SK-N-SH treated with all-trans-retinoic acid at 6 μM for 48 hours (cell line): ENCODE results near the gene USP40.

Source experiments
- ATAC-seq: fragments of 200-7000 bp; cut with Tn5 transposase; 3 replicates; pipeline ENCODE4 v1.9.1; 2020; ENCODE audit warnings: mild to moderate bottlenecking, moderate library complexity
- ARNTL ChIP-seq: fragments of 450-650 bp; formaldehyde crosslinking; IDR thresholded peaks from 2 replicates; pipeline ENCODE4 v1.5.0; 2020; ENCODE audit warnings: low read depth, mild to moderate bottlenecking, moderate library complexity, borderline replicate concordance
- BACH2 ChIP-seq: fragments of 250-450 bp; sonication (Bioruptor Pico); IDR thresholded peaks from 2 replicates; pipeline ENCODE4 v1.9.0; 2021; ENCODE audit warnings: mild to moderate bottlenecking, borderline replicate concordance
- CSDC2 ChIP-seq: fragments of 250-450 bp; sonication (Bioruptor Pico); IDR thresholded peaks from 2 replicates; pipeline ENCODE4 v1.5.0; 2020; ENCODE audit warnings: mild to moderate bottlenecking, moderate library complexity
- ESRRG ChIP-seq: fragments of 250-450 bp; sonication (Bioruptor Pico); IDR thresholded peaks from 2 replicates; pipeline ENCODE4 v1.6.1; 2021; ENCODE audit warnings: mild to moderate bottlenecking
- GLIS3 ChIP-seq: fragments of 250-450 bp; sonication (Bioruptor Pico); IDR thresholded peaks from 2 replicates; pipeline ENCODE4 v1.5.0; 2020; ENCODE audit warnings: mild to moderate bottlenecking, moderate library complexity
- ISL1 ChIP-seq: fragments of 250-450 bp; sonication (Bioruptor Pico); IDR thresholded peaks from 2 replicates; pipeline ENCODE4 v2.1.2; 2022; ENCODE audit warnings: mild to moderate bottlenecking, moderate library complexity
- OSR1 ChIP-seq: fragments of 250-450 bp; sonication (Bioruptor Pico); IDR thresholded peaks from 2 replicates; pipeline ENCODE4 v1.8.0; 2022; ENCODE audit warnings: moderate library complexity, mild to moderate bottlenecking, inconsistent platforms
- PPARA ChIP-seq: fragments of 250-450 bp; sonication (Bioruptor Pico); IDR thresholded peaks from 2 replicates; pipeline ENCODE4 v1.5.0; 2020; ENCODE audit warnings: mild to moderate bottlenecking, borderline replicate concordance
- RARB ChIP-seq: fragments of 250-450 bp; sonication (Bioruptor Pico); IDR thresholded peaks from 2 replicates; pipeline ENCODE4 v1.8.0; 2021; ENCODE audit warnings: mild to moderate bottlenecking, moderate library complexity
- SNAI2 ChIP-seq: fragments of 250-450 bp; sonication (Bioruptor Pico); IDR thresholded peaks from 2 replicates; pipeline ENCODE4 v1.5.0; 2020; ENCODE audit warnings: mild to moderate bottlenecking, moderate library complexity
- TCF4 ChIP-seq: fragments of 250-450 bp; sonication (Bioruptor Pico); IDR thresholded peaks from 2 replicates; pipeline ENCODE4 v1.8.0; 2021; ENCODE audit warnings: mild to moderate bottlenecking, moderate library complexity, borderline replicate concordance
- TOX ChIP-seq: fragments of 250-450 bp; sonication (Bioruptor Pico); IDR thresholded peaks from 2 replicates; pipeline ENCODE4 v1.8.0; 2021; ENCODE audit warnings: mild to moderate bottlenecking, moderate library complexity, borderline replicate concordance
- ZC3H10 ChIP-seq: fragments of 250-450 bp; sonication (Bioruptor Pico); IDR thresholded peaks from 2 replicates; pipeline ENCODE4 v1.5.1; 2021; ENCODE audit warnings: mild to moderate bottlenecking, moderate library complexity
- ZFP3 ChIP-seq: fragments of 250-450 bp; sonication (Bioruptor Pico); IDR thresholded peaks from 2 replicates; pipeline ENCODE4 v1.5.0; 2020; ENCODE audit warnings: mild to moderate bottlenecking, moderate library complexity
- ZFP30 ChIP-seq: fragments of 450-650 bp; formaldehyde crosslinking; IDR thresholded peaks from 2 replicates; pipeline ENCODE4 v1.5.0; 2022; ENCODE audit warnings: mild to moderate bottlenecking, moderate library complexity
- ZNF565 ChIP-seq: fragments of 450-650 bp; formaldehyde crosslinking; conservative IDR thresholded peaks from 2 replicates; pipeline ENCODE4 v1.5.0; 2020; ENCODE audit warnings: low read depth, mild to moderate bottlenecking, moderate library complexity
- ZNF70 ChIP-seq: fragments of 450-650 bp; formaldehyde crosslinking; IDR thresholded peaks from 2 replicates; pipeline ENCODE4 v1.5.0; 2020; ENCODE audit warnings: mild to moderate bottlenecking, moderate library complexity
- ZNF8 ChIP-seq: fragments of 450-650 bp; formaldehyde crosslinking; IDR thresholded peaks from 2 replicates; pipeline ENCODE4 v1.5.0; 2020; ENCODE audit warnings: mild to moderate bottlenecking, moderate library complexity
- TF ChIP-seq, protein P1 (sequence below): fragments of 250-450 bp; sonication (Bioruptor Pico); IDR thresholded peaks from 2 replicates; pipeline ENCODE4 v1.8.0; 2021; ENCODE audit warnings: low read depth, mild to moderate bottlenecking, moderate library complexity, borderline replicate concordance
- TF ChIP-seq, protein P2 (sequence below): fragments of 250-450 bp; sonication (Bioruptor Pico); IDR thresholded peaks from 2 replicates; pipeline ENCODE4 v1.5.0; 2020; ENCODE audit warnings: mild to moderate bottlenecking, moderate library complexity
- TF ChIP-seq, protein P3 (sequence below): fragments of 250-450 bp; sonication (Bioruptor Pico); IDR thresholded peaks from 2 replicates; pipeline ENCODE4 v1.5.1; 2021; ENCODE audit warnings: mild to moderate bottlenecking, moderate library complexity
- TF ChIP-seq, protein P4 (sequence below): fragments of 250-450 bp; sonication (Bioruptor Pico); IDR thresholded peaks from 2 replicates; pipeline ENCODE4 v1.8.0; 2020; ENCODE audit warnings: mild to moderate bottlenecking, moderate library complexity, borderline replicate concordance
- TF ChIP-seq, protein P5 (sequence below): fragments of 250-450 bp; sonication (Bioruptor Pico); IDR thresholded peaks from 2 replicates; pipeline ENCODE4 v1.5.1; 2020; ENCODE audit warnings: low read depth, mild to moderate bottlenecking, moderate library complexity

USP40 gene

DNA sequence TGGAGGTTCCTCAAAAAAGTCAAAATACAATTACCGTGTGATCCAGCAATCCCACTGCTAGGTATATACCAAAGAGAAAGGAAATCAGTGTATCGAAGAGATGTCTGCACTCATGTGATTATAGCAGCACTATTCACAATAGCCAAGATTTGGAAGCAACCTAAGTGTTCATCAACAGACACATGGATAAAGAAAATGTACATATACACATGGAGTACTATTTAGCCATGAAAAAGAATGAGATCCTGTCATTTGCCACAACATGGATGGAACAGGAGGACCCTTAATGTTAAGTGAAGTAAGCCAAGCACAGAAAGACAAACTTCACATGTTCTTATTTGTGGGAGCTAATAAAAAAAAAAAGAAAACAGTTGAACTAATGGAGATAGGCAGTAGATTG is 133.6 kb downstream of the USP40 start (continued):
- TF ChIP-seq, protein P1, sequence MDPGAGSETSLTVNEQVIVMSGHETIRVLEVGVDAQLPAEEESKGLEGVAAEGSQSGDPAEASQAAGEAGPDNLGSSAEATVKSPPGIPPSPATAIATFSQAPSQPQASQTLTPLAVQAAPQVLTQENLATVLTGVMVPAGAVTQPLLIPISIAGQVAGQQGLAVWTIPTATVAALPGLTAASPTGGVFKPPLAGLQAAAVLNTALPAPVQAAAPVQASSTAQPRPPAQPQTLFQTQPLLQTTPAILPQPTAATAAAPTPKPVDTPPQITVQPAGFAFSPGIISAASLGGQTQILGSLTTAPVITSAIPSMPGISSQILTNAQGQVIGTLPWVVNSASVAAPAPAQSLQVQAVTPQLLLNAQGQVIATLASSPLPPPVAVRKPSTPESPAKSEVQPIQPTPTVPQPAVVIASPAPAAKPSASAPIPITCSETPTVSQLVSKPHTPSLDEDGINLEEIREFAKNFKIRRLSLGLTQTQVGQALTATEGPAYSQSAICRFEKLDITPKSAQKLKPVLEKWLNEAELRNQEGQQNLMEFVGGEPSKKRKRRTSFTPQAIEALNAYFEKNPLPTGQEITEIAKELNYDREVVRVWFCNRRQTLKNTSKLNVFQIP (CRISPR knock-in tag) = no peak
- TF ChIP-seq RARB (no peak), ZNF8 (no peak), ESRRG (no peak), CSDC2 (CRISPR knock-in tag) (no peak)

DNA sequence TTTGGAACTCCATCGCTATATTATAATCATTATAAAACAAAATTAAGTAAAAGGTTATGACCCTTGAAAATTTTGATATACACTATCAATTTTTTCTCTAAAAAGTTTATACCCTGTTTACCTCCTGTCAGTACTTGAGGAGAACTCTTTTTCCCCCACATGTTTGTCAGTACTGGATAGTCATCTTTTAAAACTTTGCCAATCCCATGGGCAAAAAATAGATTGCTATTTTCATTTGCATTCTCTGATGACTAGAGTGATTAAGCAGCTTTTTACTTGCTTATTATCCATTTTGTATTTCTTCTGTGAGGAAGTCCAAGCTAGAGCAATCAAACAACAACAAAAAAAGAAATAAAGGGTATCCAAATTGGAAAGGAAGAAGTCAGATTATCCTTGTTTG is 135.9 kb downstream of the USP40 start:
- TF ChIP-seq, protein P1 (CRISPR knock-in tag) = no peak
- TF ChIP-seq PPARA (CRISPR knock-in tag) = no peak
- no peak for TF ChIP-seq BACH2 (CRISPR knock-in tag)
- no peak for TF ChIP-seq RARB
- no peak for ATAC-seq

DNA sequence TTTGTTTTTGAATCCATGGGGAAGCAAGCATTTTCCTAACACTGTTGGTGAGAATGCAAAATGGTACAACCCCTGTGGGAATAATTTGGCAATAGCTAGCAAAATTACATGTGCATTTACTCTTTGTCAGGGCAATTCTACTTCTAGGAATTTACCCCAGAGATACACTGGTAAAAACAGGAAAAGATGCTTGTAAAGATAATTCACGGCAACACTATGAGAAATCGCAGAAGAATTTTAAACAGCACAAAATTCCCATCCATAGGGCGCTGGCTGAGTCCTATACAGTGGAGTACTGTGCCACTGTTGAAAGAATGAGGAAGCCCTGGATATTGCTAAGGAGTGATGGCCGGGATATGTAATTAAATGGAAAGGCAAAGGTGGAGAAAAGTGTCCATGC is 136.5 kb downstream of the USP40 start:
- TF ChIP-seq ZFP3 = peak; percentile 62; the same call in 1 of the 2 replicates
- TF ChIP-seq ARNTL (CRISPR knock-in tag) = no peak
- peak; percentile 66 for TF ChIP-seq ISL1 (CRISPR knock-in tag)
- TF ChIP-seq ZFP30 (CRISPR knock-in tag) = no peak
- TF ChIP-seq TCF4 (CRISPR knock-in tag) = no peak
- TF ChIP-seq ZC3H10 (CRISPR knock-in tag) = no peak
- no peak for TF ChIP-seq BACH2 (CRISPR knock-in tag)
- no peak for TF ChIP-seq OSR1 (CRISPR knock-in tag)
- no peak for TF ChIP-seq ZNF565 (CRISPR knock-in tag)
- TF ChIP-seq, protein P2, sequence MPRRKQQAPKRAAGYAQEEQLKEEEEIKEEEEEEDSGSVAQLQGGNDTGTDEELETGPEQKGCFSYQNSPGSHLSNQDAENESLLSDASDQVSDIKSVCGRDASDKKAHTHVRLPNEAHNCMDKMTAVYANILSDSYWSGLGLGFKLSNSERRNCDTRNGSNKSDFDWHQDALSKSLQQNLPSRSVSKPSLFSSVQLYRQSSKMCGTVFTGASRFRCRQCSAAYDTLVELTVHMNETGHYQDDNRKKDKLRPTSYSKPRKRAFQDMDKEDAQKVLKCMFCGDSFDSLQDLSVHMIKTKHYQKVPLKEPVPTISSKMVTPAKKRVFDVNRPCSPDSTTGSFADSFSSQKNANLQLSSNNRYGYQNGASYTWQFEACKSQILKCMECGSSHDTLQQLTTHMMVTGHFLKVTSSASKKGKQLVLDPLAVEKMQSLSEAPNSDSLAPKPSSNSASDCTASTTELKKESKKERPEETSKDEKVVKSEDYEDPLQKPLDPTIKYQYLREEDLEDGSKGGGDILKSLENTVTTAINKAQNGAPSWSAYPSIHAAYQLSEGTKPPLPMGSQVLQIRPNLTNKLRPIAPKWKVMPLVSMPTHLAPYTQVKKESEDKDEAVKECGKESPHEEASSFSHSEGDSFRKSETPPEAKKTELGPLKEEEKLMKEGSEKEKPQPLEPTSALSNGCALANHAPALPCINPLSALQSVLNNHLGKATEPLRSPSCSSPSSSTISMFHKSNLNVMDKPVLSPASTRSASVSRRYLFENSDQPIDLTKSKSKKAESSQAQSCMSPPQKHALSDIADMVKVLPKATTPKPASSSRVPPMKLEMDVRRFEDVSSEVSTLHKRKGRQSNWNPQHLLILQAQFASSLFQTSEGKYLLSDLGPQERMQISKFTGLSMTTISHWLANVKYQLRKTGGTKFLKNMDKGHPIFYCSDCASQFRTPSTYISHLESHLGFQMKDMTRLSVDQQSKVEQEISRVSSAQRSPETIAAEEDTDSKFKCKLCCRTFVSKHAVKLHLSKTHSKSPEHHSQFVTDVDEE (CRISPR knock-in tag) = no peak
- TF ChIP-seq, protein P1 (CRISPR knock-in tag) = no peak
- no peak for TF ChIP-seq TOX (CRISPR knock-in tag)
- no peak for TF ChIP-seq ESRRG
- TF ChIP-seq ZNF8 = no peak
- TF ChIP-seq GLIS3 (CRISPR knock-in tag) = no peak
- no peak for TF ChIP-seq ZNF70
- TF ChIP-seq, protein P3, sequence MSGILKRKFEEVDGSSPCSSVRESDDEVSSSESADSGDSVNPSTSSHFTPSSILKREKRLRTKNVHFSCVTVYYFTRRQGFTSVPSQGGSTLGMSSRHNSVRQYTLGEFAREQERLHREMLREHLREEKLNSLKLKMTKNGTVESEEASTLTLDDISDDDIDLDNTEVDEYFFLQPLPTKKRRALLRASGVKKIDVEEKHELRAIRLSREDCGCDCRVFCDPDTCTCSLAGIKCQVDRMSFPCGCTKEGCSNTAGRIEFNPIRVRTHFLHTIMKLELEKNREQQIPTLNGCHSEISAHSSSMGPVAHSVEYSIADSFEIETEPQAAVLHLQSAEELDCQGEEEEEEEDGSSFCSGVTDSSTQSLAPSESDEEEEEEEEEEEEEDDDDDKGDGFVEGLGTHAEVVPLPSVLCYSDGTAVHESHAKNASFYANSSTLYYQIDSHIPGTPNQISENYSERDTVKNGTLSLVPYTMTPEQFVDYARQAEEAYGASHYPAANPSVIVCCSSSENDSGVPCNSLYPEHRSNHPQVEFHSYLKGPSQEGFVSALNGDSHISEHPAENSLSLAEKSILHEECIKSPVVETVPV = no peak
- TF ChIP-seq CSDC2 (CRISPR knock-in tag) = no peak
- TF ChIP-seq RARB = no peak
- no peak for TF ChIP-seq SNAI2
- TF ChIP-seq, protein P4, sequence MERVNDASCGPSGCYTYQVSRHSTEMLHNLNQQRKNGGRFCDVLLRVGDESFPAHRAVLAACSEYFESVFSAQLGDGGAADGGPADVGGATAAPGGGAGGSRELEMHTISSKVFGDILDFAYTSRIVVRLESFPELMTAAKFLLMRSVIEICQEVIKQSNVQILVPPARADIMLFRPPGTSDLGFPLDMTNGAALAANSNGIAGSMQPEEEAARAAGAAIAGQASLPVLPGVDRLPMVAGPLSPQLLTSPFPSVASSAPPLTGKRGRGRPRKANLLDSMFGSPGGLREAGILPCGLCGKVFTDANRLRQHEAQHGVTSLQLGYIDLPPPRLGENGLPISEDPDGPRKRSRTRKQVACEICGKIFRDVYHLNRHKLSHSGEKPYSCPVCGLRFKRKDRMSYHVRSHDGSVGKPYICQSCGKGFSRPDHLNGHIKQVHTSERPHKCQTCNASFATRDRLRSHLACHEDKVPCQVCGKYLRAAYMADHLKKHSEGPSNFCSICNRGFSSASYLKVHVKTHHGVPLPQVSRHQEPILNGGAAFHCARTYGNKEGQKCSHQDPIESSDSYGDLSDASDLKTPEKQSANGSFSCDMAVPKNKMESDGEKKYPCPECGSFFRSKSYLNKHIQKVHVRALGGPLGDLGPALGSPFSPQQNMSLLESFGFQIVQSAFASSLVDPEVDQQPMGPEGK = no peak
- TF ChIP-seq PPARA (CRISPR knock-in tag) = no peak
- TF ChIP-seq, protein P5, sequence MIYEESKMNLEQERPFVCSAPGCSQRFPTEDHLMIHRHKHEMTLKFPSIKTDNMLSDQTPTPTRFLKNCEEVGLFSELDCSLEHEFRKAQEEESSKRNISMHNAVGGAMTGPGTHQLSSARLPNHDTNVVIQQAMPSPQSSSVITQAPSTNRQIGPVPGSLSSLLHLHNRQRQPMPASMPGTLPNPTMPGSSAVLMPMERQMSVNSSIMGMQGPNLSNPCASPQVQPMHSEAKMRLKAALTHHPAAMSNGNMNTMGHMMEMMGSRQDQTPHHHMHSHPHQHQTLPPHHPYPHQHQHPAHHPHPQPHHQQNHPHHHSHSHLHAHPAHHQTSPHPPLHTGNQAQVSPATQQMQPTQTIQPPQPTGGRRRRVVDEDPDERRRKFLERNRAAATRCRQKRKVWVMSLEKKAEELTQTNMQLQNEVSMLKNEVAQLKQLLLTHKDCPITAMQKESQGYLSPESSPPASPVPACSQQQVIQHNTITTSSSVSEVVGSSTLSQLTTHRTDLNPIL (CRISPR knock-in tag) = 0 out of 2 replicates have a peak, but pooled peaks have one; percentile 19
- peak; percentile 92 for ATAC-seq
